ENCODE results near the gene DSC3.
"Not testable (repeated sequence)": the region's sequence is repeated elsewhere in the genome, so short reads cannot be mapped to it uniquely, and the experiment has no call there.

The DSC3 gene

DNA sequence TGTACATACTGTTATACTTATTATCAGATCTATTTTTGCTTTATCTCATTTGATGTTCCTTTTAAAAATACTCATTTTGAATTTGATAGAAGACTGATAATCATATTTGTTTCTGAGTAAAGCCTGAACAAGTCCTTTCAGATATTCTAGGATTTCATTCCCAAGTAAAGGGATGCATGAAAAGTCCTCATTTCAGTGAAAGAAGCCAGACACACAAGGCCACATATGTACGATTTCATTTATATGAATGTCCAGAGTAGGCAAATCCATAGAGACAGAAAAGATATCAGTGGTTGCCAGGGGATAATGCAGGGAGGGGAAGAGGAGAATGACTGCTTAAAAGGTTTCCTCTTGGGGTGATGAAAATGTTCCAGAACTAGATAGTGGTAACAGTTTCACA is 53.4 kb downstream of the DSC3 start:
- DNase-seq (ENCODE audit: low read depth, low spot score) = no peak
- ChIA-PET POLR2A (no interaction called here), CTCF (no interaction called here)
- TF ChIP-seq, protein P1, sequence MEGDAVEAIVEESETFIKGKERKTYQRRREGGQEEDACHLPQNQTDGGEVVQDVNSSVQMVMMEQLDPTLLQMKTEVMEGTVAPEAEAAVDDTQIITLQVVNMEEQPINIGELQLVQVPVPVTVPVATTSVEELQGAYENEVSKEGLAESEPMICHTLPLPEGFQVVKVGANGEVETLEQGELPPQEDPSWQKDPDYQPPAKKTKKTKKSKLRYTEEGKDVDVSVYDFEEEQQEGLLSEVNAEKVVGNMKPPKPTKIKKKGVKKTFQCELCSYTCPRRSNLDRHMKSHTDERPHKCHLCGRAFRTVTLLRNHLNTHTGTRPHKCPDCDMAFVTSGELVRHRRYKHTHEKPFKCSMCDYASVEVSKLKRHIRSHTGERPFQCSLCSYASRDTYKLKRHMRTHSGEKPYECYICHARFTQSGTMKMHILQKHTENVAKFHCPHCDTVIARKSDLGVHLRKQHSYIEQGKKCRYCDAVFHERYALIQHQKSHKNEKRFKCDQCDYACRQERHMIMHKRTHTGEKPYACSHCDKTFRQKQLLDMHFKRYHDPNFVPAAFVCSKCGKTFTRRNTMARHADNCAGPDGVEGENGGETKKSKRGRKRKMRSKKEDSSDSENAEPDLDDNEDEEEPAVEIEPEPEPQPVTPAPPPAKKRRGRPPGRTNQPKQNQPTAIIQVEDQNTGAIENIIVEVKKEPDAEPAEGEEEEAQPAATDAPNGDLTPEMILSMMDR (IDR thresholded peaks at IDR 0.05; ENCODE audit: insufficient read depth, low read length, missing control alignments) = no peak
- no peak overlapping the region for H3K4me3 ChIP-seq (ENCODE audit: low read depth, low read length)

- DNase-seq (ENCODE audit: low read depth, low spot score) = no peak
- TF ChIP-seq, protein P1 (IDR thresholded peaks at IDR 0.05; ENCODE audit: insufficient read depth, low read length, missing control alignments) = no peak
- ChIA-PET POLR2A (no interaction called here), CTCF (no interaction called here)
- no peak overlapping the region for H3K4me3 ChIP-seq (ENCODE audit: low read depth, low read length)
Observed at GRCh38 chr18:30988440-30988839, 54.1 kb downstream of the DSC3 start.

DNA sequence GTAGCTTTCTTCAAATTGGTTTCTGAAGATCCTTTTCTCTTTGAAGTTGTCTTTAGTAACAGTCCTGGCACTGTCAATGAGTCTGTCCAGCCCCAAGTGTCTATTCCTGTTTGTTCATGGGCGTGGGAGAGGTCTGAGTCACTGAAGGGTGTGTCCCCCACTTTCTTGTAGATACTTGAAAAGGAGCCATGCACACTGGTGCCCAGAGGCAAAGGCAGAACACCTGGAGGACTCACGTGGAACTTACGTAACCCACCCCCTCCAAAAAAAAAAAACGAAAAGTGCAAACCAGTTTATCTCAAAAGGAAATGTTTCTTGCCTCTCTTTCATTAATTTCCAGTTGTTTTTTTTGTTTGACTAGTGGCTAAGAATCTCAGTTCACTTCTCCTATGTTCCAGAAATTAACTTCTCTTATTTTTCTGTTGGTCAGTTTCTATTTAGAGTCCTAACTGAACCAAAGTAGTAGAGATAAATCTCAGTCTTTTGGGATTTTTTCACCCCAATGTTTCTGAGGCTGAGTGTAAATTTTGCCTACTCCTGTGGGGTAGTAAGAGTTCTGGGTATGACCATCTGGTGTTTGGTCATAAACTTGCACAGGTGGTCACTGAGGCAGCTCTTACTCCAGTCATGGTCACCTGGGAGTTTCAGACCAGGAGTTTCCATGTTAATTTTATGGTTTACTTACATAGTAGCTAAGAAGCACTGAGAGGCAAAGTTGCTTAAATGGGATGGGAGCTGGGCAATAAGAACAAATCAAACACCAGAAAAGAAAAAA is 54.9 kb downstream of the DSC3 start:
- H3K4me3 ChIP-seq (ENCODE audit: low read depth, low read length) = no peak overlapping the region
- CTCF ChIA-PET = no interaction called here
- TF ChIP-seq, protein P1 (IDR thresholded peaks at IDR 0.05; ENCODE audit: insufficient read depth, low read length, missing control alignments) = no peak
- POLR2A ChIA-PET = no interaction called here
- no peak for DNase-seq (ENCODE audit: low read depth, low spot score)

GRCh38 chr18:30985753-30986152 is 56.8 kb downstream of the DSC3 start:
- DNase-seq (ENCODE audit: low read depth, low spot score) = no peak
- POLR2A ChIA-PET = no interaction called here
- TF ChIP-seq, protein P1 (IDR thresholded peaks at IDR 0.05; ENCODE audit: insufficient read depth, low read length, missing control alignments) = no peak
- CTCF ChIA-PET = interaction anchor here (0.7 kb wide), 1 partner anchor 14 kb away, joined by 3 read pairs; no protein-coding TSS in a partner anchor
- H3K4me3 ChIP-seq (ENCODE audit: low read depth, low read length) = no peak overlapping the region

GRCh38 chr18:30982285-30982992 is 60.1 kb downstream of the DSC3 start:
- no peak overlapping the region for H3K4me3 ChIP-seq (ENCODE audit: low read depth, low read length)
- TF ChIP-seq, protein P1 (IDR thresholded peaks at IDR 0.05; ENCODE audit: insufficient read depth, low read length, missing control alignments) = no peak
- POLR2A ChIA-PET = no interaction called here
- no peak for DNase-seq (ENCODE audit: low read depth, low spot score)
- CTCF ChIA-PET = no interaction called here

- CTCF ChIA-PET; H3K4me3 ChIP-seq (ENCODE audit: low read depth, low read length); DNase-seq (ENCODE audit: low read depth, low spot score); POLR2A ChIA-PET: not testable (repeated sequence)
Observed at GRCh38 chr18:30978091-30978490, 64.5 kb downstream of the DSC3 start.

Data from AG04449 (cell line).